NCI-H460 (cell line): ENCODE measurements around the gene GALNT14. TPM values are rescaled to one million over a fixed set of nuclear protein-coding genes. Genes with fewer than 3 reads are reported as not detected.

ENCODE experiments used
- DNase-seq: peaks from one replicate; pipeline ENCODE4 v3.0.0-alpha.2; 2016; ENCODE audit warnings: low read depth; ENCODE audit errors: extremely low read depth
- total RNA-seq: library from RNA; depleted of rRNA; stranded (reverse); fragments of >200 nt; shearing (Covaris generic); gene quantifications from 2 replicates; pipeline ENCODE4 v1.2.3, GENCODE V29; 2014

The GALNT14 gene
- total RNA-seq, 1 experiment from 2014 or later, result 21.8 TPM

- DNase-seq, result no peak
Observed at GRCh38 chr2:31016648-31017047, 121.6 kb downstream of the GALNT14 start.

DNA sequence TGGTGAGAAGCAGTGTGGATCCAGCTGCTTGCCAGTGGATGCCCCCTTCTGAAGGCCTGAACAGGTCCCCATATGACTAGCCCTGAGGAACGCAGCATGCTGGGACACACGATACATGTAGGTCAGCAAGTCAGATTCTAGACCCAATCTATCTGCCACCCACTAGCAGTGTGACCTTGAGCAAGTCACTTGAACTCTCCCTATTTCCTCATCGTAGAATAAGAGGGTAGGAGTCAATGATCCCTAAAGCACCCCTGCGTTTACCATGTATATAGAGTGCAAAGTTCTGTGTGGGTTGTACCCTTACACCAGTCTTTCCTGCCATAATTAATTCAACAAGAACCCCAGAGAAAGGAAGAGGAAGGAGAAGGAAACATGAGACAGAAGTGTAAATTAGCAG, 123.7 kb downstream of the GALNT14 start:
- no peak for DNase-seq

DNA sequence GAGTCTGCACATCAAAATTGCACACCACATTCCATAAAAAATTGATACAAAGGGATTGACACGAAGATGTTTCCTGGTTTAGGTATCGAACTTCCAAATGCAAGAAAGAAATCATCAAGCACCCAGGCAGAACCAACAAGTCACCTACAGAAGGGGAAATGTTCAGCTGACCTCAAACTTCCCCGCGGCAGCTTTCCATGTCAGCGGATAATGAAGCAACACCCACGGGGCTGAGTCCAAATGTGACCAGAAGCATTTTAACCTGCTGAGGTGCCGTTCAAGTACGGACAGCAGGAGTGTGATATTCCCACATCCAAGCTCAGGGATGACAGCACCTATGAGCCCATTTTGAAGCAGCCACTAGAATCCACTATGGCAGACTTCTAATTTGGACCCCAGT, 124.9 kb downstream of the GALNT14 start:
- DNase-seq, result no peak

- DNase-seq, result no peak
Observed at GRCh38 chr2:31012406-31012805, 125.8 kb downstream of the GALNT14 start.

- no peak for DNase-seq
Observed at GRCh38 chr2:31011587-31011986, 126.7 kb downstream of the GALNT14 start.

- DNase-seq, result no peak
Observed at GRCh38 chr2:31008561-31009114, 129.6 kb downstream of the GALNT14 start.

GRCh38 chr2:31004257-31004656, 134.0 kb downstream of the GALNT14 start:
- DNase-seq, result no peak

- no peak for DNase-seq
Observed at GRCh38 chr2:31003749-31004148, 134.5 kb downstream of the GALNT14 start.

GRCh38 chr2:31002537-31003150, 135.6 kb downstream of the GALNT14 start:
- DNase-seq, result no peak

DNA sequence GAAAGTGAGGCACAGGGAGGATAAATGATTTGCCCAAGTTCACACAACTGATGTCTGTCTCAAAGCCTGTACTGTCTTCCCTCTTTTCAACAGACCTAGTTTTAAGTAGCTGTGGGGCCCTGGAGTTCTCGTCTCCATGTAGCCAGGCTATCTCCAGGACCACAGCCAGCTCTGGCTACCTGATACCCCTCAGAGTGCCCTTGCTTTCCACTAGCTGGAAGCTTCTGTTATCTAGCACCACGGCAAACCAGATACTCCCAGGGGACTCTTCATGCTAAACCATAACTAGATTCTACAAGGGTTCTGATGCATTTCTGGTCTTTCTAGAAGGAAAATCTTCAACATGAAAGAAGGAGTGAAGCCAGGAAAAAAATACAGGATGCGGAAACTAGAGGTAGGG, 137.3 kb downstream of the GALNT14 start:
- DNase-seq, result no peak

DNA sequence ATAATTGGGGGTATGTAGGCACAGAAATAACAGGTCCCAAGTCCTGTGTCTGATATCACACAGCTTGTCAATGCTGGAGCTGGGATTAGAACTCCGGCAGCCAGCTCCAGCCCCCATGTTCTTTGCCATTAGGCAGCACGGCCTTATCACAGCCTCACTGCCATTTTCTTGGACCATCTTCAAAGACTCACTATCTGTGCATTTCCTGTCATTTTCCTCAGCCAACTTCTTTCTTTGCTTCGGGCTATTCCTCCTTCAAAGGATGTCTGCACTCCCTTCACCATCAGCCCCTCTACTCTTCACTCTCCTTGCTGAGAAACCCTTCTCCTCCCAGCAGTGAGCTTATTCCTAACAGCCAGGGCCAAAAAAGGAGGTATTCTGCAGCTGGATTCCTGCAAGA, 139.6 kb downstream of the GALNT14 start:
- no peak for DNase-seq

DNA sequence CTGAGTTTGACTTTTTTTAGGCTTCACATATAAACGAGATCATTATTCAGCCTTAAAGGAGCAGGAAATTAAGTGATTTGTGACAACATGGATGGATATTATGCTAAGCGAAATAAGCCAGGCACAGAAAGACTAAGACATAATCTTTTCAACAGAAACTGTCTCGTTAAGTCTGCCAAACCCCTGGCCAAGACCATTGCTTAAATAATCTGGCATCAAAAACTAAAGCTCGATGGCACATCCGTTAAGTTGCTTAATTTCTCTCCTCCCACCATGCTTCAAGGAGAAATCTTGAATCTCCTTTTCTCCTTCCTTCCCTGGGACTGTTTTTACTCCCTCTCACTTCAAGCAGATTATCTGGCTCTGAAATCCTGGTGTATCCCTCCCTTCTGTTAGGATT, 140.3 kb downstream of the GALNT14 start:
- no peak for DNase-seq

GRCh38 chr2:30994227-30995056, 143.8 kb downstream of the GALNT14 start:
- DNase-seq, result no peak

GRCh38 chr2:30992781-30993180, 145.5 kb downstream of the GALNT14 start:
- no peak for DNase-seq

GRCh38 chr2:30990671-30991070, 147.6 kb downstream of the GALNT14 start:
- no peak for DNase-seq

GRCh38 chr2:30990176-30990575, 148.1 kb downstream of the GALNT14 start:
- no peak for DNase-seq

GRCh38 chr2:30989746-30990145, 148.5 kb downstream of the GALNT14 start:
- no peak for DNase-seq

GRCh38 chr2:30987566-30987965, 150.7 kb downstream of the GALNT14 start:
- DNase-seq, result no peak

DNA sequence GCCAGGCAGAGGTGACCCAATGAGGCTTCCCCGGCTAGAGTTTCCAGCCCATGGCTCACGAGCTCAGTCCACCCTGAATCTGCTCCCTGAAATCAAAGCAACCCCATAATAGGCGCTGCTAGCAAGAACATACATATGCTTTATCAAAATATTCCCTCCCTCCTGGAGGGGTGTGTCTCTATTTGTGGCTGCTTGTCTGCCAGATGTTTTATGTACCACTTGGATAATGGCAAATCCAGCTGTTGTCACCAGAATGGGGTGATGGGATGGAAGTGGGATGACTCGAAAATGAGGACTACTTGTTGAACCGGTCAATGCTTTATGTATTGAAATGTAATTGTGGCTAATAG, 152.0 kb downstream of the GALNT14 start:
- DNase-seq, result no peak

- no peak for DNase-seq
Observed at GRCh38 chr2:30985493-30986230, 152.6 kb downstream of the GALNT14 start.

- no peak for DNase-seq
Observed at GRCh38 chr2:30984148-30984547, 154.1 kb downstream of the GALNT14 start.
